ENCODE results near the gene KCNG3. TPM values are rescaled to one million over a fixed set of nuclear protein-coding genes. Genes with fewer than 3 reads are reported as not detected.

Gene KCNG3
- total and polyA plus RNA-seq, 2 of the 13 experiments (the other 11 are each of a cell fraction or from before 2014, with no cell fraction given): 2.8 to 4.8 TPM

DNA sequence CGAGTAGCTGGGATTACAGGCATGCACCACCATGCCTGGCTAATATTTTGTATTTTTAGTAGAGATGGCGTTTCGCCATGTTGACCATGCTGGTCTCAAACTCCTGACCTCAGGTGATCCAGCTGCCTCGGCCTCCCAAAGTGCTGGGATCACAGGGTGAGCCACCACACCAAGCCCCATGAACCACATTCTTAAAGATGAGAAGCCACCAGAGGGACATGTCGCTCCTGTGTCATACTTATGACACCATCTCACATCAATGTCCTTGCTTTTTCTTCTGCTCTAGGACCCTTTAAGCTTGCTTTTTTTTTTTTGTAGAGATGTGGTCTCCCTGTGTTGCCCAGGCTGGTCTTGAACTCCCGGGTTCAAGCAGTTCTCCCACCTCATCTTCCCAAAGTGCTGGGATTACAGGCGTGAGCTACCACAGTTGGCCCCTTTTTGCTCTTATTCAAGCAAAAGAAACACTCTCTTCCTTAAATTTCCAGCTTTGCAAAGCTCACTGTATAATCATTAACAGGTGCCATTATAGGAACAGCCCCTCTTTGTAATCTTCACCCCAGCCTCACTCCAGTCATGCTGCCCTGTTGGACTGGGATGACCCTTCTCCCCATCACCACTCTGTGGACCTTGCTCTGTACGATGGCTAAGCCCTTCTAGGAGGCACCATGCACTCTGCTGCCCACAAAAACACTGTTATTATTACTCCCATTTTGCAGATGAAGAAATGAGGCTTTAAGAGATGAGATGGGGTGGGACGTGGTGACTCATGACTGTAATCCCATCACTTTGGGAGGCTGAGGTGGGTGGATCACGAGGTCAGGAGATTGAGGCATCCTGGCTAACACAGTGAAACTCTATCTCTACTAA, 10.8 kb upstream of the KCNG3 start:
- H2AFZ ChIP-seq (ENCODE audit: low read length): no peak overlapping the region
- peaks cover 42% of the 10 kb centered on the region for H3K4me1 ChIP-seq (ENCODE audit: insufficient read depth, low read length)
- H3K9me3 ChIP-seq (ENCODE audit: low read length): no peaks in the 10 kb centered on the region
- intact Hi-C loops (cut with micrococcal nuclease; ENCODE audit: unreplicated experiment) (loop anchor here (2.0 to 5.0 kb wide), 2 partner anchors 62 to 1208 kb away; no protein-coding TSS in a partner anchor), in situ Hi-C loops (cut with HindIII; ENCODE audit: extremely low pct_ligation_motif_present, low pct_unique_long_range_greater_than_20kb) (no loop called here)
- 0 out of 6 replicates have a peak overlapping the region, but pooled peaks of 1 of the 3 experiments have one; percentile 32 for H3K4me3 ChIP-seq (replicated peaks in 1 of 3; ENCODE audit: insufficient read depth in 1 of 3, low read depth in 2 of 3, low read length in 3 of 3)
- no peaks in the 10 kb centered on the region for H4K20me1 ChIP-seq (ENCODE audit: insufficient read depth, low read length)
- peak; percentile 100 for ATAC-seq
- 52% methylated on average over 10 of the region's 10 CpGs for WGBS (ENCODE audit: low lambda C conversion rate)
- H3K36me3 ChIP-seq (replicated peaks in 1 of 2; ENCODE audit: control insufficient read depth in 1 of 2, insufficient read depth in 2 of 2, low read length in 2 of 2): no peaks in the 10 kb centered on the region
- peak; percentile 95 for DNase-seq (ENCODE audit: low spot score)
- ChIA-PET CTCF (ENCODE audit: low intra/inter-chr PET ratio, low total read pairs) (no interaction called here), POLR2A (interaction anchor here (0.9 to 2.7 kb wide), 8 partner anchors 9 to 289 kb away, joined by 3 to 19 read pairs (median 4); partner anchors contain the start of genes HAAO and KCNG3)
- BruUV-seq (replicated peaks): TSS peak; percentile 93
- no peaks in the 10 kb centered on the region for H3K27me3 ChIP-seq (ENCODE audit: control insufficient read depth in 1 of 2, insufficient read depth in 2 of 2, low read length in 2 of 2)
- H3K4me2 ChIP-seq (ENCODE audit: low read depth, low read length): peak overlapping the region; percentile 68
- H3K27ac ChIP-seq (ENCODE audit: extremely low read length, insufficient read depth, low read length): peak overlapping the region; percentile 82
- FAIRE-seq: peak; percentile 98
- H3K79me2 ChIP-seq (ENCODE audit: insufficient read depth, low read length): no peaks in the 10 kb centered on the region
- H3K9ac ChIP-seq (ENCODE audit: insufficient read depth, low read depth, low read length): peak overlapping the region; percentile 46
- TF ChIP-seq TRIM24 (CRISPR knock-in tag; IDR thresholded peaks at IDR 0.05) (peak; percentile 56; the same call in 1 of the 2 replicates), MIER3 (CRISPR knock-in tag; IDR thresholded peaks at IDR 0.05; ENCODE audit: borderline replicate concordance) (peak; percentile 67; the same call in 1 of the 2 replicates), SKI (IDR thresholded peaks at IDR 0.05; ENCODE audit: partially characterized antibody) (peak; percentile 35), NCOA2 (CRISPR knock-in tag; IDR thresholded peaks at IDR 0.05) (peak; percentile 82), ONECUT2 (CRISPR knock-in tag; IDR thresholded peaks at IDR 0.05) (no peak), FOSL2 (CRISPR knock-in tag; IDR thresholded peaks at IDR 0.05) (peak; percentile 67), SMARCC2 (IDR thresholded peaks at IDR 0.05) (no peak), ZNF644 (CRISPR knock-in tag; IDR thresholded peaks at IDR 0.05; ENCODE audit: low read depth) (peak; percentile 100)
- TF ChIP-seq, protein P1, sequence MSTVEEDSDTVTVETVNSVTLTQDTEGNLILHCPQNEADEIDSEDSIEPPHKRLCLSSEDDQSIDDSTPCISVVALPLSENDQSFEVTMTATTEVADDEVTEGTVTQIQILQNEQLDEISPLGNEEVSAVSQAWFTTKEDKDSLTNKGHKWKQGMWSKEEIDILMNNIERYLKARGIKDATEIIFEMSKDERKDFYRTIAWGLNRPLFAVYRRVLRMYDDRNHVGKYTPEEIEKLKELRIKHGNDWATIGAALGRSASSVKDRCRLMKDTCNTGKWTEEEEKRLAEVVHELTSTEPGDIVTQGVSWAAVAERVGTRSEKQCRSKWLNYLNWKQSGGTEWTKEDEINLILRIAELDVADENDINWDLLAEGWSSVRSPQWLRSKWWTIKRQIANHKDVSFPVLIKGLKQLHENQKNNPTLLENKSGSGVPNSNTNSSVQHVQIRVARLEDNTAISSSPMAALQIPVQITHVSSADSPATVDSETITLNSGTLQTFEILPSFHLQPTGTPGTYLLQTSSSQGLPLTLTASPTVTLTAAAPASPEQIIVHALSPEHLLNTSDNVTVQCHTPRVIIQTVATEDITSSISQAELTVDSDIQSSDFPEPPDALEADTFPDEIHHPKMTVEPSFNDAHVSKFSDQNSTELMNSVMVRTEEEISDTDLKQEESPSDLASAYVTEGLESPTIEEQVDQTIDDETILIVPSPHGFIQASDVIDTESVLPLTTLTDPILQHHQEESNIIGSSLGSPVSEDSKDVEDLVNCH (CRISPR knock-in tag; IDR thresholded peaks at IDR 0.05): no peak
- TF ChIP-seq, protein P2, sequence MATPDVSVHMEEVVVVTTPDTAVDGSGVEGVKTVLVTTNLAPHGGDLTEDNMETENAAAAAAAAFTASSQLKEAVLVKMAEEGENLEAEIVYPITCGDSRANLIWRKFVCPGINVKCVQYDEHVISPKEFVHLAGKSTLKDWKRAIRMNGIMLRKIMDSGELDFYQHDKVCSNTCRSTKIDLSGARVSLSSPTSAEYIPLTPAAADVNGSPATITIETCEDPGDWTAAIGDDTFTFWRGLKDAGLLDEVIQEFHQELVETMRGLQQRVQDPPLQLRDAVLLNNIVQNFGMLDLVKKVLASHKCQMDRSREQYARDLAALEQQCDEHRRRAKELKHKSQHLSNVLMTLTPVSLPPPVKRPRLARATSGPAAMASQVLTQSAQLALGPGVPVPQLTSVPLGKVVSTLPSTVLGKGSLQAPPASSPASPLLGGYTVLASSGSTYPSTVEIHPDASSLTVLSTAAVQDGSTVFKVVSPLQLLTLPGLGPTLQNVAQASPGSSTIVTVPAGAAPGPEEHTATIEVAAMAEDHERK (CRISPR knock-in tag; IDR thresholded peaks at IDR 0.05; ENCODE audit: low read depth): no peak
- TF ChIP-seq, protein P3, sequence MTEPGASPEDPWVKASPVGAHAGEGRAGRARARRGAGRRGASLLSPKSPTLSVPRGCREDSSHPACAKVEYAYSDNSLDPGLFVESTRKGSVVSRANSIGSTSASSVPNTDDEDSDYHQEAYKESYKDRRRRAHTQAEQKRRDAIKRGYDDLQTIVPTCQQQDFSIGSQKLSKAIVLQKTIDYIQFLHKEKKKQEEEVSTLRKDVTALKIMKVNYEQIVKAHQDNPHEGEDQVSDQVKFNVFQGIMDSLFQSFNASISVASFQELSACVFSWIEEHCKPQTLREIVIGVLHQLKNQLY (CRISPR knock-in tag; IDR thresholded peaks at IDR 0.05): peak; percentile 69; the same call in 1 of the 2 replicates
- TF ChIP-seq, protein P4, sequence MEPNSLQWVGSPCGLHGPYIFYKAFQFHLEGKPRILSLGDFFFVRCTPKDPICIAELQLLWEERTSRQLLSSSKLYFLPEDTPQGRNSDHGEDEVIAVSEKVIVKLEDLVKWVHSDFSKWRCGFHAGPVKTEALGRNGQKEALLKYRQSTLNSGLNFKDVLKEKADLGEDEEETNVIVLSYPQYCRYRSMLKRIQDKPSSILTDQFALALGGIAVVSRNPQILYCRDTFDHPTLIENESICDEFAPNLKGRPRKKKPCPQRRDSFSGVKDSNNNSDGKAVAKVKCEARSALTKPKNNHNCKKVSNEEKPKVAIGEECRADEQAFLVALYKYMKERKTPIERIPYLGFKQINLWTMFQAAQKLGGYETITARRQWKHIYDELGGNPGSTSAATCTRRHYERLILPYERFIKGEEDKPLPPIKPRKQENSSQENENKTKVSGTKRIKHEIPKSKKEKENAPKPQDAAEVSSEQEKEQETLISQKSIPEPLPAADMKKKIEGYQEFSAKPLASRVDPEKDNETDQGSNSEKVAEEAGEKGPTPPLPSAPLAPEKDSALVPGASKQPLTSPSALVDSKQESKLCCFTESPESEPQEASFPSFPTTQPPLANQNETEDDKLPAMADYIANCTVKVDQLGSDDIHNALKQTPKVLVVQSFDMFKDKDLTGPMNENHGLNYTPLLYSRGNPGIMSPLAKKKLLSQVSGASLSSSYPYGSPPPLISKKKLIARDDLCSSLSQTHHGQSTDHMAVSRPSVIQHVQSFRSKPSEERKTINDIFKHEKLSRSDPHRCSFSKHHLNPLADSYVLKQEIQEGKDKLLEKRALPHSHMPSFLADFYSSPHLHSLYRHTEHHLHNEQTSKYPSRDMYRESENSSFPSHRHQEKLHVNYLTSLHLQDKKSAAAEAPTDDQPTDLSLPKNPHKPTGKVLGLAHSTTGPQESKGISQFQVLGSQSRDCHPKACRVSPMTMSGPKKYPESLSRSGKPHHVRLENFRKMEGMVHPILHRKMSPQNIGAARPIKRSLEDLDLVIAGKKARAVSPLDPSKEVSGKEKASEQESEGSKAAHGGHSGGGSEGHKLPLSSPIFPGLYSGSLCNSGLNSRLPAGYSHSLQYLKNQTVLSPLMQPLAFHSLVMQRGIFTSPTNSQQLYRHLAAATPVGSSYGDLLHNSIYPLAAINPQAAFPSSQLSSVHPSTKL (CRISPR knock-in tag; IDR thresholded peaks at IDR 0.05): peak; percentile 88
- TF ChIP-seq, protein P5, sequence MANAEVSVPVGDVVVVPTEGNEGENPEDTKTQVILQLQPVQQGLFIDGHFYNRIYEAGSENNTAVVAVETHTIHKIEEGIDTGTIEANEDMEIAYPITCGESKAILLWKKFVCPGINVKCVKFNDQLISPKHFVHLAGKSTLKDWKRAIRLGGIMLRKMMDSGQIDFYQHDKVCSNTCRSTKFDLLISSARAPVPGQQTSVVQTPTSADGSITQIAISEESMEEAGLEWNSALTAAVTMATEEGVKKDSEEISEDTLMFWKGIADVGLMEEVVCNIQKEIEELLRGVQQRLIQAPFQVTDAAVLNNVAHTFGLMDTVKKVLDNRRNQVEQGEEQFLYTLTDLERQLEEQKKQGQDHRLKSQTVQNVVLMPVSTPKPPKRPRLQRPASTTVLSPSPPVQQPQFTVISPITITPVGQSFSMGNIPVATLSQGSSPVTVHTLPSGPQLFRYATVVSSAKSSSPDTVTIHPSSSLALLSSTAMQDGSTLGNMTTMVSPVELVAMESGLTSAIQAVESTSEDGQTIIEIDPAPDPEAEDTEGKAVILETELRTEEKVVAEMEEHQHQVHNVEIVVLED (CRISPR knock-in tag; IDR thresholded peaks at IDR 0.05; ENCODE audit: borderline replicate concordance): peak; percentile 25; the same call in 1 of the 2 replicates
